Caco-2 (cell line): ENCODE results near the gene EHMT1. TPM values are rescaled to one million over a fixed set of nuclear protein-coding genes. Genes with fewer than 3 reads are reported as not detected.

Experiments
- BruUV-seq: library from RNA; stranded (reverse); fragments of 400-500 nt; replicated peaks from 2 replicates; lab custom pipeline; 2021; lab: Mats Ljungman, UMichigan
- CTCF ChIA-PET: fragments of 300-600 bp; sonication (Branson Sonifier 250); formaldehyde crosslinking; loops from one replicate; lab custom pipeline; 2022; ENCODE audit warnings: antibody characterized with exemption; lab: Charles Lee
- POLR2A ChIA-PET: fragments of 300-600 bp; sonication (Branson Sonifier 250); formaldehyde crosslinking; loops from one replicate; lab custom pipeline; 2022; ENCODE audit warnings: antibody characterized with exemption; lab: Charles Lee
- DNase-seq, 2 experiments: peaks; one replicate each; pipeline versions ENCODE4 v3.0.0 to v3.0.0-alpha.2; 2020 to 2022
- H3K27me3 ChIP-seq: replicated peaks from 2 replicates; pipeline ENCODE4 v1.6.0; 2011; ENCODE audit warnings: low read length; ENCODE audit not compliant: control insufficient read depth, insufficient read depth
- H3K36me3 ChIP-seq: 2 replicates; pipeline ENCODE4 v1.5.1; 2011; ENCODE audit warnings: low read length; ENCODE audit not compliant: control insufficient read depth, insufficient read depth
- H3K4me1 ChIP-seq: fragments of 250-450 bp; sonication (Bioruptor Pico); 2 replicates; pipeline ENCODE4 v1.5.1; 2020; ENCODE audit warnings: mild to moderate bottlenecking
- H3K4me3 ChIP-seq: 2 replicates; pipeline ENCODE4 v1.5.1; 2011; ENCODE audit warnings: low read depth, mild to moderate bottlenecking, control low read depth, low read length
- H3K9me3 ChIP-seq: fragments of 250-450 bp; sonication (Bioruptor Pico); 2 replicates; pipeline ENCODE4 v1.5.1; 2020; ENCODE audit warnings: mild to moderate bottlenecking, moderate library complexity
- H3K27ac Mint-ChIP-seq: one replicate; pipeline ENCODE4 v1.8.0; 2022; ENCODE audit warnings: mixed read lengths; ENCODE audit not compliant: unreplicated experiment
- H3K27me3 Mint-ChIP-seq: one replicate; pipeline ENCODE4 v1.8.0; 2022; ENCODE audit warnings: mixed read lengths; ENCODE audit not compliant: insufficient read depth, unreplicated experiment
- H3K36me3 Mint-ChIP-seq: one replicate; pipeline ENCODE4 v1.8.0; 2022; ENCODE audit warnings: mild to moderate bottlenecking, mixed read lengths; ENCODE audit not compliant: insufficient read depth, unreplicated experiment
- H3K4me1 Mint-ChIP-seq: one replicate; pipeline ENCODE4 v1.8.0; 2022; ENCODE audit warnings: low read depth, mixed read lengths; ENCODE audit not compliant: unreplicated experiment
- H3K4me3 Mint-ChIP-seq: one replicate; pipeline ENCODE4 v1.8.0; 2022; ENCODE audit warnings: mild to moderate bottlenecking, moderate library complexity, mixed read lengths; ENCODE audit not compliant: unreplicated experiment
- H3K9me3 Mint-ChIP-seq: one replicate; pipeline ENCODE4 v1.8.0; 2022; ENCODE audit warnings: mixed read lengths; ENCODE audit not compliant: unreplicated experiment
- CTCF ChIP-seq, 2 experiments: fragments of 200-600 bp in 1 of 2; IDR thresholded peaks; 1 replicate in 1 of 2; 2 replicates in 1 of 2; pipeline versions ENCODE4 v1.5.1 to v1.8.0; 2011 to 2022; ENCODE audit warnings: antibody characterized with exemption in 1 of 2, control low read depth in 1 of 2, inconsistent platforms in 1 of 2, low read depth in 1 of 2, low read length in 1 of 2, mild to moderate bottlenecking in 1 of 2, moderate library complexity in 1 of 2; ENCODE audit not compliant: insufficient read depth in 1 of 2, severe bottlenecking in 1 of 2, unreplicated experiment in 1 of 2
- intact Hi-C: fragments of 100-400 bp; cut with micrococcal nuclease; formaldehyde crosslinking; loops from one replicate; pipeline ENCODE4 v1.10.0; 2022; ENCODE audit not compliant: unreplicated experiment
- total RNA-seq: library from RNA; stranded (reverse); gene quantifications from 2 replicates; pipeline ENCODE4 v1.2.3, GENCODE V29; 2022

Gene EHMT1
- total RNA-seq, 1 experiment from 2014 or later: 92.9 TPM

- no peak overlapping the region for H3K4me3 Mint-ChIP-seq
- CTCF ChIA-PET: no interaction called here
- Histone ChIP-seq H3K9me3 (no peaks in the 10 kb centered on the region), H3K4me3 (no peak overlapping the region), H3K4me1 (no peaks in the 10 kb centered on the region), H3K36me3 (no peaks in the 10 kb centered on the region), H3K27me3 (no peaks in the 10 kb centered on the region)
- H3K27ac Mint-ChIP-seq: no peak overlapping the region
- POLR2A ChIA-PET: no interaction called here
- DNase-seq: no peak
- no TSS peak for BruUV-seq
- no peaks in the 10 kb centered on the region for H3K27me3 Mint-ChIP-seq
- no peak for TF ChIP-seq CTCF (IDR thresholded peaks at IDR 0.05; ENCODE audit: insufficient read depth in 1 of 2, low read depth in 1 of 2, low read length in 1 of 2, severe bottlenecking in 1 of 2, unreplicated experiment in 1 of 2)
- H3K36me3 Mint-ChIP-seq: peaks cover 48% of the 10 kb centered on the region
- H3K4me1 Mint-ChIP-seq: no peaks in the 10 kb centered on the region
- no peaks in the 10 kb centered on the region for H3K9me3 Mint-ChIP-seq
- intact Hi-C loops: no loop called here
Measured at GRCh38 chr9:137648396-137648795, 29.6 kb downstream of the EHMT1 start.

GRCh38 chr9:137649553-137649952, 30.7 kb downstream of the EHMT1 start:
- peaks cover 47% of the 10 kb centered on the region for H3K36me3 Mint-ChIP-seq
- H3K27ac Mint-ChIP-seq: peak overlapping the region; percentile 29
- H3K9me3 Mint-ChIP-seq: no peaks in the 10 kb centered on the region
- no peak overlapping the region for H3K4me3 Mint-ChIP-seq
- intact Hi-C loops: no loop called here
- no peak for TF ChIP-seq CTCF (IDR thresholded peaks at IDR 0.05; ENCODE audit: insufficient read depth in 1 of 2, low read depth in 1 of 2, low read length in 1 of 2, severe bottlenecking in 1 of 2, unreplicated experiment in 1 of 2)
- Histone ChIP-seq H3K4me3 (no peak overlapping the region), H3K27me3 (no peaks in the 10 kb centered on the region), H3K9me3 (no peaks in the 10 kb centered on the region), H3K4me1 (no peaks in the 10 kb centered on the region), H3K36me3 (no peaks in the 10 kb centered on the region; the same call in 1 of the 2 replicates)
- H3K4me1 Mint-ChIP-seq: no peaks in the 10 kb centered on the region
- H3K27me3 Mint-ChIP-seq: no peaks in the 10 kb centered on the region
- POLR2A ChIA-PET: no interaction called here
- CTCF ChIA-PET: no interaction called here
- DNase-seq: peak in 1 of 2 experiments; percentile 11
- no TSS peak for BruUV-seq

- TF ChIP-seq CTCF (IDR thresholded peaks at IDR 0.05; ENCODE audit: insufficient read depth in 1 of 2, low read depth in 1 of 2, low read length in 1 of 2, severe bottlenecking in 1 of 2, unreplicated experiment in 1 of 2): no peak
- H3K36me3 Mint-ChIP-seq: peaks cover 47% of the 10 kb centered on the region
- intact Hi-C loops: no loop called here
- H3K4me1 Mint-ChIP-seq: no peaks in the 10 kb centered on the region
- H3K9me3 Mint-ChIP-seq: no peaks in the 10 kb centered on the region
- H3K36me3 ChIP-seq: no peaks in the 10 kb centered on the region; the same call in 1 of the 2 replicates
- no peak overlapping the region for H3K27ac Mint-ChIP-seq
- no TSS peak for BruUV-seq
- no peak overlapping the region for H3K4me3 Mint-ChIP-seq
- no peaks in the 10 kb centered on the region for H3K4me1 ChIP-seq
- H3K27me3 Mint-ChIP-seq: no peaks in the 10 kb centered on the region
- H3K9me3 ChIP-seq: no peaks in the 10 kb centered on the region
- DNase-seq: no peak
- no peak overlapping the region for H3K4me3 ChIP-seq
- ChIA-PET POLR2A (no interaction called here), CTCF (no interaction called here)
- H3K27me3 ChIP-seq: no peaks in the 10 kb centered on the region
Measured at GRCh38 chr9:137650259-137650658, 31.5 kb downstream of the EHMT1 start.
